Ishikawa (cell line): ENCODE data around the gene ERP44.

ENCODE experiments used
- FOXM1 ChIP-seq: IDR thresholded peaks from 2 replicates; pipeline ENCODE4 v1.6.1; 2012; ENCODE audit warnings: low read depth, borderline replicate concordance
- YY1 ChIP-seq: IDR thresholded peaks from 2 replicates; pipeline ENCODE4 v1.6.1; 2012; ENCODE audit warnings: low read depth

- TF ChIP-seq FOXM1 (no peak), YY1 (no peak)
These were observed 151.4 kb downstream of the ERP44 start for GRCh38 chr9:99947395-99947794.
